ENCODE measurements around the gene LCA5. TPM values are rescaled to one million over a fixed set of nuclear protein-coding genes. Genes with fewer than 3 reads are reported as not detected.
A peak's percentile ranks its signal among the peaks of the same experiment; 100 is the strongest.

The LCA5 gene
- total RNA-seq, 1 donor from 2014 or later = 6.2 TPM

DNA sequence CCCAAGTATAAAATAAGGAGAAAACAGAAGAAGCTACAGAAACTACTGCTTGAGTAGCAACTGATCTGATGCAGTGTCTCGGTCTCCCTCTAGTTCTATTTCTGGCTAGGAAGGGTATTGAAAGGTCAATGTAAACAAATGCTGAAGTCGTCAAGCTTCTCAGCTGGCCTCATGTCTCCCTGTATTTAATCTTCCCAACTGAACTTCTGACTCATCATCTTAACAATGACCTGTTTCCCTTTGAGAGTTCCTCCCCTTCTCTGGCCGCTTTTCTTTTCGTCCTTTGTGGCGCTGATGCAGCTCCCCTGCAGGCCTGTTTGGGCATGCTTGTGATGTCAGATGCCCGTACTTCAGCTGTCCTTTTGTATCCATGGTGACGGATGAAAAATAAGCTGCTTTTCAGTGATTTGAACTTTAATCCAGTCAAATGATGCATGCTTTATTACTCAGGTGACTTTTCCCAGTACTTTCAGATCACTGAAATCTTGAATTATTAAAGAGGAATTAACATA lies 7.8 kb upstream of the LCA5 start:
- Histone ChIP-seq H3K36me3 (ENCODE audit: insufficient read depth, low read length) (no peaks in the 10 kb centered on the region), H2AFZ (ENCODE audit: low read depth, low read length) (no peak overlapping the region), H3K9me3 (ENCODE audit: insufficient read depth, low read depth, low read length) (no peaks in the 10 kb centered on the region), H3K9ac (ENCODE audit: low read length) (peak overlapping the region; percentile 72), H4K20me1 (ENCODE audit: insufficient read depth, low read length) (no peaks in the 10 kb centered on the region), H3K4me3 (ENCODE audit: insufficient read depth, low read depth, low read length) (peak overlapping the region; percentile 2), H3K27me3 (ENCODE audit: insufficient read depth, low read length) (no peaks in the 10 kb centered on the region), H3K79me2 (ENCODE audit: insufficient read depth, low read length) (peaks cover 4% of the 10 kb centered on the region), H3K4me2 (ENCODE audit: low read length) (peak overlapping the region; percentile 58), H3K4me1 (ENCODE audit: insufficient read depth, low read length) (peaks cover 26% of the 10 kb centered on the region), H3K27ac (ENCODE audit: low read depth, low read length) (peak overlapping the region; percentile 94)
- H3K9me3 Mint-ChIP-seq (ENCODE audit: unreplicated experiment) = peaks cover 2% of the 10 kb centered on the region
- DNase-seq (ENCODE audit: low read depth) (peak; percentile 99), FAIRE-seq (peak; percentile 100)
- H3K4me3 Mint-ChIP-seq (ENCODE audit: unreplicated experiment) = peak overlapping the region; percentile 29
- H3K36me3 Mint-ChIP-seq (ENCODE audit: low read depth, unreplicated experiment) = peaks cover 13% of the 10 kb centered on the region
- no peak for TF ChIP-seq EZH2 (IDR thresholded peaks at IDR 0.05; ENCODE audit: insufficient read depth, low read length)
- TF ChIP-seq, protein P1, sequence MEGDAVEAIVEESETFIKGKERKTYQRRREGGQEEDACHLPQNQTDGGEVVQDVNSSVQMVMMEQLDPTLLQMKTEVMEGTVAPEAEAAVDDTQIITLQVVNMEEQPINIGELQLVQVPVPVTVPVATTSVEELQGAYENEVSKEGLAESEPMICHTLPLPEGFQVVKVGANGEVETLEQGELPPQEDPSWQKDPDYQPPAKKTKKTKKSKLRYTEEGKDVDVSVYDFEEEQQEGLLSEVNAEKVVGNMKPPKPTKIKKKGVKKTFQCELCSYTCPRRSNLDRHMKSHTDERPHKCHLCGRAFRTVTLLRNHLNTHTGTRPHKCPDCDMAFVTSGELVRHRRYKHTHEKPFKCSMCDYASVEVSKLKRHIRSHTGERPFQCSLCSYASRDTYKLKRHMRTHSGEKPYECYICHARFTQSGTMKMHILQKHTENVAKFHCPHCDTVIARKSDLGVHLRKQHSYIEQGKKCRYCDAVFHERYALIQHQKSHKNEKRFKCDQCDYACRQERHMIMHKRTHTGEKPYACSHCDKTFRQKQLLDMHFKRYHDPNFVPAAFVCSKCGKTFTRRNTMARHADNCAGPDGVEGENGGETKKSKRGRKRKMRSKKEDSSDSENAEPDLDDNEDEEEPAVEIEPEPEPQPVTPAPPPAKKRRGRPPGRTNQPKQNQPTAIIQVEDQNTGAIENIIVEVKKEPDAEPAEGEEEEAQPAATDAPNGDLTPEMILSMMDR (IDR thresholded peaks at IDR 0.05; ENCODE audit: insufficient read depth, low read depth, low read length) = peak; percentile 66
- no peaks in the 10 kb centered on the region for H3K27me3 Mint-ChIP-seq (ENCODE audit: low read depth, unreplicated experiment)
- peak overlapping the region; percentile 96 for H3K27ac Mint-ChIP-seq (ENCODE audit: unreplicated experiment)
- H3K4me1 Mint-ChIP-seq (ENCODE audit: low read depth, unreplicated experiment) = peaks cover 23% of the 10 kb centered on the region

DNA sequence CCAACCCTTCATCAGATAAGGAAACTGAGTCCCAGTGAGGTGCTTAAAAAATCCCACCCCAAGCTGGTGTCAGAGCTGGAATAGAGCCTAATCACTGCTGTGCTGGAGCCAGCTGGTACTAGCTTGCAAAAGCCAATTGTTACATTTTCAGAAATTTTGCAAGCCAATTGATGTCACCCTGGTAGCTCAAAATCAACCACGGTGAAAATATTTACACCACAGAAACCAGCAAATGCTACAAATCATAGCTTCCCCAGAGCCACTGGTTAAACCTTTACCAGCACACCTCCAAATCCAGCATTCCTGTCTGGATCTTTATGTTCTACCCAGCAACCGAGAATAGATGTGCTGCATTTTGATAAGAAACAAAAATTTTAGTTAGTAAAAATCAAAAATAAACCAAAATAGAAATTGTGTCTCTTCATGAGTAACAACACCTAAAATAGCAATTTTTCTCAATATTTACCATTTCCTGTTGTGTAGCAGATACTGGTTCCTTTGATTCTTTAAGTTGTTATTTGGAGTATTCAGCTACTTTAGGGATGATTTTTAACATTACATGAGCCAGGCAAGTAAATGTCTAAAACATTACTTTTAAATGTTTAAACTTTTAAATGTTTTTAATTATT lies 7.2 kb upstream of the LCA5 start:
- Histone ChIP-seq H3K9ac (ENCODE audit: low read length) (peak overlapping the region; percentile 53), H3K4me3 (ENCODE audit: insufficient read depth, low read depth, low read length) (peak overlapping the region; percentile 2)
- peak; percentile 9 for FAIRE-seq

More for the DNA sequence above, 7.2 kb upstream of the LCA5 start:
- Histone ChIP-seq H3K4me2 (ENCODE audit: low read length) (peak overlapping the region; percentile 58), H3K9me3 (ENCODE audit: insufficient read depth, low read depth, low read length) (no peaks in the 10 kb centered on the region), H3K79me2 (ENCODE audit: insufficient read depth, low read length) (peaks cover 5% of the 10 kb centered on the region), H3K27ac (ENCODE audit: low read depth, low read length) (peak overlapping the region; percentile 87), H3K27me3 (ENCODE audit: insufficient read depth, low read length) (no peaks in the 10 kb centered on the region), H3K4me1 (ENCODE audit: insufficient read depth, low read length) (peaks cover 26% of the 10 kb centered on the region), H4K20me1 (ENCODE audit: insufficient read depth, low read length) (no peaks in the 10 kb centered on the region), H3K36me3 (ENCODE audit: insufficient read depth, low read length) (no peaks in the 10 kb centered on the region), H2AFZ (ENCODE audit: low read depth, low read length) (no peak overlapping the region)
- H3K27me3 Mint-ChIP-seq (ENCODE audit: low read depth, unreplicated experiment) = no peaks in the 10 kb centered on the region
- peaks cover 23% of the 10 kb centered on the region for H3K4me1 Mint-ChIP-seq (ENCODE audit: low read depth, unreplicated experiment)
- H3K9me3 Mint-ChIP-seq (ENCODE audit: unreplicated experiment) = peaks cover 2% of the 10 kb centered on the region
- peak overlapping the region; percentile 73 for H3K27ac Mint-ChIP-seq (ENCODE audit: unreplicated experiment)
- H3K36me3 Mint-ChIP-seq (ENCODE audit: low read depth, unreplicated experiment) = peaks cover 13% of the 10 kb centered on the region
- DNase-seq (ENCODE audit: low read depth) = peak; percentile 89
- no peak for TF ChIP-seq EZH2 (IDR thresholded peaks at IDR 0.05; ENCODE audit: insufficient read depth, low read length)
- TF ChIP-seq, protein P1 (IDR thresholded peaks at IDR 0.05; ENCODE audit: insufficient read depth, low read depth, low read length) = no peak
- no peak overlapping the region for H3K4me3 Mint-ChIP-seq (ENCODE audit: unreplicated experiment)

Data from astrocyte (in vitro differentiated cells and primary cell).